GM15510 (cell line): ENCODE measurements around the gene SFMBT1.

ENCODE experiments used
- POLR2A ChIP-seq: IDR thresholded peaks from 3 replicates; pipeline ENCODE4 v1.6.1; 2011; ENCODE audit warnings: borderline replicate concordance; ENCODE audit not compliant: insufficient read length; ENCODE audit errors: extremely low read depth

The SFMBT1 gene

DNA sequence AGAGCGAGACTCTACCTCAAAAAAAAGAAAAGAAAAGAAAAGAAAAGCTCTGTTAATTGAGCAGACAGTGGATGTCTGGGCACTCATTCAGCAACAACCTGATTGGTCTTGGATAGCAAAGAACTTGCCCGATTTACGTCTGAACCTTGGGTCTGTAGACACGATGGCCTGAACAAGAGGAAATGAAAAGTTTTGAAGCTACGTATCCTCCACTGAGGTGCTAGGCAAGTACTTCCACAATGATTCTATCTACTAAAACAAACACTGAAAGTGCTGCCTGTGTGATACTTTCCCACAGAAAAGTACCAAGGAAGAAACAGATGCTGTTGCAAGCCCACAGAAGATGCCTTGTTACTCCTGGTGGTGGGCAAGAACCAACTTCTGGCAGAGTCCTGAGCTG lies 189.2 kb downstream of the SFMBT1 start:
- TF ChIP-seq POLR2A = no peak

DNA sequence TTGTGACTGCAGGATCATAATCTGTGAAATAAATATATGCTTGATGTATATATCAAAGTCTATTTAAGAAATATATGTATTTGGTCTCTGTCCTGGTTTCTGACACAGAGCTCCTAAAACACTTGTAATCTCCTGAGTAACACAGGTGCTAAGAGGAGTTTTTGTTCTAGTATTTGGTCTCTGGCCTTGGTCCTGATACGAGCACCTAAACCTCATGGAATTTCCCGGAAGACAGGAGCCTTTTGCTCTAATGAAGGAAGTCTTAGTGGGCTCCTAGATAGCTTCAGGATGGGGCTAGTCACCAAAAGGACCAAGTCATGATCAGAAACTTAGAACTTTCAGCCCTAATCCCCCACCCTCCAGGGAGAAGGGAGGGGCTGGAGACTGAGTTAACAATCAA lies 191.9 kb downstream of the SFMBT1 start:
- TF ChIP-seq POLR2A = no peak
